Erythroblast (primary cell): ENCODE results near the gene EDARADD.

Experiments used
- GATA1 ChIP-seq: IDR thresholded peaks from 2 replicates; pipeline ENCODE4 v1.6.1; 2011; ENCODE audit warnings: low read depth, mild to moderate bottlenecking, control low read depth, low read length, moderate library complexity
- POLR2A ChIP-seq: IDR thresholded peaks from 2 replicates; pipeline ENCODE4 v1.6.1; 2011; ENCODE audit warnings: mild to moderate bottlenecking, low read length

DNA sequence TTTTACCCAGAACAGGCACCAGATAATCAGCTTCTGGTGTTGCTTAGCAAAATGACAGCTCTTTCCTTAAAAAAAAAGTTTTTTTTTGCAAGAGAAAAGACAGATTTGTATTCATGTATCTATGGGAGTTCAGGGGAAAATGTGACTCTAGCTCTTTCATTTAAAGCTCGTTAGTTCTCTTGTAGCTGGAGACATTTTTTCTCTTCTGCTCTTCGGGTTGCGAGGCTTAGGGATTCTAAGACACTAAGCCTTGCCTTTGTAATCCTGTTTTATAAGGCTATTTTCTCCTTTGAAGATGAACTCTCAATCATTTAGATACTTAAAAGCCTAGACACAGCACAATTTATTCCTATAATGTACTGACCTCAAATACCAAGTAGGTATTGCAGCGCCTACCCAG, 40.3 kb upstream of the EDARADD start:
- TF ChIP-seq POLR2A (no peak), GATA1 (no peak)
